GM13976 (cell line): ENCODE data around the gene CLEC16A.

Source experiments
- DNase-seq: peaks from one replicate; pipeline ENCODE4 v3.0.0; 2012; ENCODE audit warnings: low spot score
- in situ Hi-C: fragments of 300-500 bp; cut with MboI; formaldehyde crosslinking; loops from one replicate; pipeline ENCODE4 v1.12.0; 2022; ENCODE audit warnings: low sequenced_read_pairs, mixed read lengths, inconsistent platforms; ENCODE audit not compliant: unreplicated experiment
- TF ChIP-seq, protein P1 (sequence below): IDR thresholded peaks from 2 replicates; pipeline ENCODE4 v1.5.1; 2012; ENCODE audit warnings: borderline replicate concordance, mild to moderate bottlenecking; ENCODE audit not compliant: insufficient read depth; ENCODE audit errors: extremely low read depth, missing control alignments, control extremely low read depth

Gene CLEC16A

DNA sequence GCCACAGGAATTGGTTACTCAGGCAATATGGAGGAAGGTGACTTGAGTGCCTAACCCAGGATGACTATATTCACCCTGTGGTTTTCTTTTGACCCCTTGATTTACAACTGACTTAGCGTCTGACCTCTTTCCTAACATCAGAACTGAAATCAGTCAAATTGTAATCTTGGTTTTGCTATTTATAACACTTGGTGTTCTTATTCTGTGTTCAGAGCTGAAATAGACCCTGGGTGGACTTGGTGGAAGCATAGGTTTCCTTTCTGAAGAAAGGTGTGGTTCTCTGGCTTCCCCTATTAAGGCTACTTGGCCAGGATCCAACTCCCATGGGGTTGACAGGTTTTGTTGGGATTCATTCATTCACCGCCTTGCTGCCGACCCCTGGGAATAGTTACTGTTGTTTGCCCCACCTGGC lies 80.8 kb downstream of the CLEC16A start:
- DNase-seq = peak; percentile 50
- in situ Hi-C loops = no loop called here
- TF ChIP-seq, protein P1, sequence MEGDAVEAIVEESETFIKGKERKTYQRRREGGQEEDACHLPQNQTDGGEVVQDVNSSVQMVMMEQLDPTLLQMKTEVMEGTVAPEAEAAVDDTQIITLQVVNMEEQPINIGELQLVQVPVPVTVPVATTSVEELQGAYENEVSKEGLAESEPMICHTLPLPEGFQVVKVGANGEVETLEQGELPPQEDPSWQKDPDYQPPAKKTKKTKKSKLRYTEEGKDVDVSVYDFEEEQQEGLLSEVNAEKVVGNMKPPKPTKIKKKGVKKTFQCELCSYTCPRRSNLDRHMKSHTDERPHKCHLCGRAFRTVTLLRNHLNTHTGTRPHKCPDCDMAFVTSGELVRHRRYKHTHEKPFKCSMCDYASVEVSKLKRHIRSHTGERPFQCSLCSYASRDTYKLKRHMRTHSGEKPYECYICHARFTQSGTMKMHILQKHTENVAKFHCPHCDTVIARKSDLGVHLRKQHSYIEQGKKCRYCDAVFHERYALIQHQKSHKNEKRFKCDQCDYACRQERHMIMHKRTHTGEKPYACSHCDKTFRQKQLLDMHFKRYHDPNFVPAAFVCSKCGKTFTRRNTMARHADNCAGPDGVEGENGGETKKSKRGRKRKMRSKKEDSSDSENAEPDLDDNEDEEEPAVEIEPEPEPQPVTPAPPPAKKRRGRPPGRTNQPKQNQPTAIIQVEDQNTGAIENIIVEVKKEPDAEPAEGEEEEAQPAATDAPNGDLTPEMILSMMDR = no peak

DNA sequence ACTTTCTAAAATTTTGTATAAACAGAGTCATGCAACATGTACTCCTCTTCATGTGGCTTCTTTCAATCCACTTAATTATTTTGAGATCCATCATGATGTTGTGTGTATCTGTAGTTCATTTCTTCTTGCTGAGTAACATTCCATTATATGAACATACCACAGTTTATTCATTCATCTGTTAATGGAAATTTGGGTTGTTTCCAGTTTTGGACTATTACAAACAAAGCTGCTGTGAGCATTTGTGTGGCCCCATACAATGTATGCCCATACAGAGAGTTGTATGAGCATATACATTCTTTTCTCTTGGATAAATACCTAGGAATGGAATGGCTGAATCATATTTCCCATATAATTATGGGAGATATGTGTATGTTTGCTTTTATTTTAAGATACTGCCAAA lies 85.6 kb downstream of the CLEC16A start:
- no peak for DNase-seq
- in situ Hi-C loops = no loop called here
- TF ChIP-seq, protein P1 = no peak

DNA sequence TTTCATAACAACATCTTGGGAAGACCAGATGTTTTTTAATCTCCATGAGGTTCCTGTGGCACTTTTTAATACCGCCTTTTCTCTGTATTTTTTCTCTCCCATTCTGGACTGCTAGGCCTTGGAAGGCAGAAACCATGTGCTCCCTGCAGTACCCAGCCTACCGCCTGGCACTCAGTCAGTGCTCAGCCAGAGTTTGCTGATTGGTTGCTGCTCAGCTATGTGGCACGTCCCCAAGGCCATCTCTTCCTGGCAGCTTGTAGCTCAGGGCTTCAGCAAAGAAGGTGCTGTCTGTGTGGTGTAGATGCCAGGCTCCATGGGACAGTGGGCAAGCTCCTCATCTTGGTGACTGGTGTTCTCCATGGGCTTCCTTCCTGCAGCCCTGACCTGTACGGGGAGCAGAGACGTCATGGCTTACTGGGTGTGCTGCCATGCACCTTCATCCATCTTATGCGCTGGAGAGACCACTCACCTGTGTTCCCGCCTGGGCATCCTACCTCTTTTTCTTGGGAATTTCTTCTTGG lies 86.7 kb downstream of the CLEC16A start:
- DNase-seq = no peak
- TF ChIP-seq, protein P1 = no peak
- in situ Hi-C loops = no loop called here

DNA sequence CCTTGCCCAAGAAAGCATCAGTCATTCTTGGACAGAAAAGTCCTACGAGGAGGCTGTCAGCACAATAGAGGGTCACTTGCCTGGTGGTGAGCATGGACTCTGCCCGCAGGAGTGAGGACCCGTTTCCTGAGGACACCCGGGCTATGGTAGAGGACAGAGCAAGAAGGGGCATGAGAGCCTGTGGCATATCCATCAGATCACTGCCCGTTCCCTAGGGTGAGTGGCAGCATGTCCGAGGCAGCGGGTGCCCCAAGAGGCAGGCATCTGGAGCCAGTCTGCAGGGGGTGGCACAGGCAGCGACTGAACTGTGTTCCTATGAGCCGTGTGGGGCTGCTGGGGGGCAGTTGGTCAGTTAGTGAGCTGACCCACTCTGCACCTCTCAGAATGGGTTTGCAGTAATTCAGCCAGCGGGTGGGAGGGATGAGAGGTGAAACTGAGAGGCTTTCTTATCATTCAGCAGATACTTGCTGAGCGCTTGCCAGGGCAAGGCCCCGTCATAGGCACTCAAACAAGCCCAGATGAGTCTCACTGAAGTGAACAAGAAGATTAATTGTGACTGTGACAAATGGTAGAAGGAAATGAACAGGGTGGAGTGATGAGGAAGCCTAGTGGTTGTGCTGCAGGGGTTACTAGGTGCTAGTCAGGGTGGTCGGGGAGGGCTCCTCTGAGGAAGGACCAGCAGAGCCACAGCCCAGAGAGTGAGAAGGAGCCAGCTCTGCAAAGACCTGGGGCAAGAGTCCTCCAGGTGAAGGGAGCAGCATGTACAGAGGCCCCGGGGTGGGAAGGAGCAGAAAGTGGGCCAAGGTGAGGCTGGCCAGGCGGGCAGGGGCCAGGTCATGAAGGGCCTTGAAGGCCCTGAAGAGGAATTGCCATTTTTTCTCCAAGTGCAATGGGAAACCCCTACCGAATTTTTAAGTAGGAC lies 87.9 kb downstream of the CLEC16A start:
- DNase-seq = no peak
- TF ChIP-seq, protein P1 = no peak
- in situ Hi-C loops = no loop called here

DNA sequence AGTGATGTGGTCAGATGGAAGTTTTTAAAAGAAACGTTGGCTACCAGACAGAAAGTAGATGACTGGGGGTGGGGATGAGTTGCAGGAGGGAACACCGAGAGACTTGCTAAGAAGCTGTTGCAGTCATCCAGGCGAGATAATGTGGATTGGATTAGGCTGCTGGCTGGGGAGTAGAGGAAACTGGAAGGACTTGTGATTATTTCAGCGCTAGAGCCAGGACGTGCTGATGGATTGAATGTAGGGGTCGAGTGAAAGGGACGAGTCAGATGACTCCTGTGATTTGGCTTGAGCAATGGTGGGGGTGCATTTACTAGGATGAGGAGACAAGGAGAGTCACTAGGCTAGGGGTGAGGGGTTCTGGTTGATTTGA lies 88.5 kb downstream of the CLEC16A start:
- no peak for DNase-seq
- TF ChIP-seq, protein P1 = no peak
- in situ Hi-C loops = no loop called here

DNA sequence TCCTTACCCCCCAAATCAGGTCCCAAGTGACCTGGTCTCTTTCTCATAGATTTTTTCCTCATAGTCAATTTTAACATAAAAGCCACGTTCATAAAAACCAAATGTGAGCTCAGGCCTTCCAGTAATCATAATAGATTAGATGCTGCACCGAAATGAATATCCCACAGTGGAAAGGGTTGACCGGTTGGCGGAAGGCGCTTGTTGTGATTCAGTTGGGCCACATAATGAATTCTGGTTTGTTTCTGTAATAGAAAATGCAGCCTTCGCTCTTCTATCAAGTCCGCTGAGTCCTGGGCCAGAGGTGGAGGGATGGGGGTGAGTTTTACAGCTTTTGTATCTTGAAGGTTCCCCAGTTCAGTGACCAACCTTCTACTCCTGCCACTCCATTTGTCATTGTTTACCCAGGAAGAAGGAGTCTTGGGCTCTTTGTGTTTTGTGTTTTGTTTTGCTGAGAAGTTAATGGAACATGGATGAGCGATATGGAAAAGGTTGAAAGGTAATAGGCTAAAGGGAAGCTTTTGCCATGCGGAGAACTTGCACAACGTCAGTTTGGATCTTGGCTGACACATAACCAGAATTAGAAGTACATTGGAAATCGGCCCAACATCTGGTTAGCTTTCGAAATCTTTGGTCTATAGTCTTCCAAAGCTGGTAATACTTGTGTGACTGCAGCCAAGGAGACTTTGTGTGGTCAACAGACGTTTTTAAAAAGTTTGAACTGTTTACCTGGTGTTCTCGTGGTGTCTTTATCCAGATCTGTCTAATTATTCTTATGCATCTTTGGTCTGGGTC lies 89.5 kb downstream of the CLEC16A start:
- TF ChIP-seq, protein P1 = no peak
- DNase-seq = no peak
- in situ Hi-C loops = no loop called here
